Activated T-helper 1 cell treated with anti-CD3 and anti-CD28 coated beads, Interleukin-12 subunit alpha, Interleukin-12 subunit beta, Interleukin-2, Interleukin-4 antibody, amounts not matched to agents 30 ng/mL and 10 ng/mL and 1 ng/mL, durations not matched to agents 14 hours and 24 hours and 36 hours (primary cell): ENCODE results near the gene ZNF189. TPM values are rescaled to one million over a fixed set of nuclear protein-coding genes. Genes with fewer than 3 reads are reported as not detected.

Experiments
- DNase-seq: peaks from one replicate; pipeline ENCODE4 v3.0.0; 2021; ENCODE audit warnings: low spot score
- H3K27ac Mint-ChIP-seq: one replicate; pipeline ENCODE4 v1.8.0; 2021; ENCODE audit warnings: mild to moderate bottlenecking, mixed read lengths
- H3K27me3 Mint-ChIP-seq: one replicate; pipeline ENCODE4 v1.8.0; 2022; ENCODE audit warnings: mild to moderate bottlenecking, moderate library complexity, mixed read lengths; ENCODE audit not compliant: insufficient read depth
- H3K36me3 Mint-ChIP-seq: one replicate; pipeline ENCODE4 v1.8.0; 2021; ENCODE audit warnings: low read depth, mixed read lengths
- H3K4me1 Mint-ChIP-seq: one replicate; pipeline ENCODE4 v1.8.0; 2021; ENCODE audit warnings: low read depth, mixed read lengths
- H3K4me3 Mint-ChIP-seq: one replicate; pipeline ENCODE4 v1.8.0; 2021; ENCODE audit warnings: mild to moderate bottlenecking, moderate library complexity, mixed read lengths
- H3K9me3 Mint-ChIP-seq: one replicate; pipeline ENCODE4 v1.8.0; 2021; ENCODE audit warnings: mixed read lengths
- intact Hi-C: fragments of 100-400 bp; cut with micrococcal nuclease; formaldehyde crosslinking; loops from one replicate; pipeline ENCODE4 v1.15.1; 2024
- total RNA-seq: library from RNA; stranded (reverse); gene quantifications from 2 replicates; pipeline ENCODE4 v1.2.3, GENCODE V29; 2022

The ZNF189 gene
- total RNA-seq, 1 donor from 2014 or later = 11.8 TPM

- DNase-seq = no peak
- Mint-ChIP-seq H3K9me3 (peaks cover 72% of the 10 kb centered on the region), H3K4me3 (no peak overlapping the region), H3K27me3 (no peaks in the 10 kb centered on the region), H3K27ac (no peak overlapping the region), H3K36me3 (peaks cover 11% of the 10 kb centered on the region), H3K4me1 (no peaks in the 10 kb centered on the region)
- intact Hi-C loops = no loop called here
These were observed 16.9 kb downstream of the ZNF189 start for GRCh38 chr9:101415578-101415977.

GRCh38 chr9:101417389-101417788 lies 18.7 kb downstream of the ZNF189 start:
- no peaks in the 10 kb centered on the region for H3K27me3 Mint-ChIP-seq
- intact Hi-C loops = no loop called here
- H3K36me3 Mint-ChIP-seq = peaks cover 4% of the 10 kb centered on the region
- no peak for DNase-seq
- H3K4me3 Mint-ChIP-seq = no peak overlapping the region
- no peaks in the 10 kb centered on the region for H3K4me1 Mint-ChIP-seq
- no peak overlapping the region for H3K27ac Mint-ChIP-seq
- peaks cover 60% of the 10 kb centered on the region for H3K9me3 Mint-ChIP-seq

GRCh38 chr9:101417977-101418376 lies 19.3 kb downstream of the ZNF189 start:
- H3K9me3 Mint-ChIP-seq = peaks cover 56% of the 10 kb centered on the region
- intact Hi-C loops = no loop called here
- no peak overlapping the region for H3K27ac Mint-ChIP-seq
- no peaks in the 10 kb centered on the region for H3K4me1 Mint-ChIP-seq
- H3K36me3 Mint-ChIP-seq = peaks cover 4% of the 10 kb centered on the region
- no peaks in the 10 kb centered on the region for H3K27me3 Mint-ChIP-seq
- no peak for DNase-seq
- H3K4me3 Mint-ChIP-seq = no peak overlapping the region

DNA sequence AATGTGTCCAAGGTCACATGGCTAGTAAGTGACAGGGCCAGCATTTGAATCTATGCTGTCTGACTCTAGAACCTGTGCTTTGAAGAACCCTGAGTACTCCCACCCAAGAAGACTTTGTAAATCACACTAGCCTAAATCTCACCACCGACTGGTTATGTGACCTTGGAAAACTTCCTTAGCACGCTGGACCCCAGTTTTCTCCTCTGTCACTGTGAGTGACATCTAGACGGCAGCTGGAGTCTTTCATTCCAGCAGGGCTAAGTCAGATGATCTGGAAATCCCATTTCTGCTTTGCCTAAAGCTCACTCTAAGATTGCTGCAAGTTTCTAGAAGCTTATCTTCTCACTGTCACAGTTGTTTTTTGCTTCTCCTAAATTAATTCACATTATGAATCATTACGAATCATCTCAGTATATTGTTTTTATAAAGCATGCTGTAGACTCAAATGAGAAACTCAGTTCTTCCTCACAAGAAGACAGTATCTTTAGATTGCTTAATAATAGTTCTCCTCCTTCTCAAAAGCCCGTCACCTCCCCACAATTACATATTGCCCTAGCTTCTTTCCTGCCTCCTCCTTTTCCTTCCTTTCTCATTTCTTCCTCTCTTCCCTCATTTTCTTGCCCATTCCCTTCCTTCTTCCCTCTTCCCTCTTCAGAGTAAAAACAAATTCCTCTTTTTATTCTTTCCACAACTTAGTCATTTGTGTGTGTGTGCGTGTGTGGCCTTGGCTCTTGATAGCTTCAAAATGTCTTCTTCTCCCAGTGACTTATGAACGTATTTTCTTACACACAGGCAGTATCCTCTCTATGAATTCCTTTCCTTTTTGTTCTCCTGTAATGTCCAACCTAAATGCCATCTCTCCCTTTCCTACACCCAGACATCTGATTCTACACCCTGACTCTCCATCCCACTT lies 20.1 kb downstream of the ZNF189 start:
- no peak for DNase-seq
- Mint-ChIP-seq H3K27me3 (no peaks in the 10 kb centered on the region), H3K9me3 (peaks cover 52% of the 10 kb centered on the region), H3K4me1 (no peaks in the 10 kb centered on the region), H3K27ac (no peak overlapping the region), H3K4me3 (no peak overlapping the region), H3K36me3 (peaks cover 2% of the 10 kb centered on the region)
- intact Hi-C loops = no loop called here

DNA sequence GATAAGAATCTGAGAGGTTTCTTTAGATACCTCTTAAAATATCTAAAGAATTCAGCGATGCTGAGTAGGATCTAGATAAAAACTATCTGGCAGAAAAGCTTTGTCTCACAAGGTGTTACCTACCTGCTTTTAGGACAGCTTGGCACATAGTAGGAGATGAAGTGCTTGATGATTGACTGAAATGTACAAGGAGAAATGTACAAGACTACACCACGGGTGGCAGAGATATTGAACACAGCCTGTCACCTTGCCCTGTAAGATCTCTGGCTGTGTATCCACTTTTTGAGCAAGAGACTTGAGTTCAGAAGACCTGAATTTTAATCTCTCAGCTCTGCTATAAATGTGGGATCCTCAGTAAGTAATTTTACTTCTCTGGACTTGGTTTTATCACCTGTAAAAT lies 21.2 kb downstream of the ZNF189 start:
- H3K4me3 Mint-ChIP-seq = no peak overlapping the region
- intact Hi-C loops = no loop called here
- H3K27ac Mint-ChIP-seq = no peak overlapping the region
- H3K27me3 Mint-ChIP-seq = no peaks in the 10 kb centered on the region
- H3K4me1 Mint-ChIP-seq = no peaks in the 10 kb centered on the region
- H3K9me3 Mint-ChIP-seq = peaks cover 46% of the 10 kb centered on the region
- DNase-seq = no peak
- peaks cover 2% of the 10 kb centered on the region for H3K36me3 Mint-ChIP-seq

DNA sequence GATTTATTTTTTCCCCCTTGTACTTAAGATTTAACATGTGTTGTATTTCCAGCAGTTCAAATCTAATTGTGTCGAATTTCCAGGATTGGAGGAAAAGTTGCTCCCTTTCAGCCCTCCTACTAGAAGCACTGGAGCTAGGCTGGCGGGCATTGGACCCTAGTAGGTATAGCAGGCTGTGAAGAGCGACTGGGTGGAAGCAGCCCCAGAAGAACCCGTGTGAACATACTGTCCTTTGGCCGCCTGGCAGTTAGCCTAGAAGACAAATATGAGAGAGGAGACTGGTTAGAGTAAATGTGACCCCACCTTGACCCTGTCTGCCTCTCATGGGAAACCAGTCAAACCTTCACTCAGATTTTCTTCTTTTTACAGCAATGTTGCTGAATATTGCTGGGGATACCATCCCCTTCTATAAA lies 23.0 kb downstream of the ZNF189 start:
- Mint-ChIP-seq H3K36me3 (no peaks in the 10 kb centered on the region), H3K27ac (no peak overlapping the region), H3K9me3 (peaks cover 37% of the 10 kb centered on the region), H3K27me3 (no peaks in the 10 kb centered on the region), H3K4me3 (no peak overlapping the region), H3K4me1 (no peaks in the 10 kb centered on the region)
- DNase-seq = no peak
- intact Hi-C loops = no loop called here

- Mint-ChIP-seq H3K4me1 (no peaks in the 10 kb centered on the region), H3K4me3 (no peak overlapping the region), H3K9me3 (peaks cover 10% of the 10 kb centered on the region), H3K27me3 (peaks cover 2% of the 10 kb centered on the region), H3K27ac (no peak overlapping the region), H3K36me3 (no peaks in the 10 kb centered on the region)
- intact Hi-C loops = no loop called here
- no peak for DNase-seq
These were observed 28.7 kb downstream of the ZNF189 start for GRCh38 chr9:101427358-101427757.

DNA sequence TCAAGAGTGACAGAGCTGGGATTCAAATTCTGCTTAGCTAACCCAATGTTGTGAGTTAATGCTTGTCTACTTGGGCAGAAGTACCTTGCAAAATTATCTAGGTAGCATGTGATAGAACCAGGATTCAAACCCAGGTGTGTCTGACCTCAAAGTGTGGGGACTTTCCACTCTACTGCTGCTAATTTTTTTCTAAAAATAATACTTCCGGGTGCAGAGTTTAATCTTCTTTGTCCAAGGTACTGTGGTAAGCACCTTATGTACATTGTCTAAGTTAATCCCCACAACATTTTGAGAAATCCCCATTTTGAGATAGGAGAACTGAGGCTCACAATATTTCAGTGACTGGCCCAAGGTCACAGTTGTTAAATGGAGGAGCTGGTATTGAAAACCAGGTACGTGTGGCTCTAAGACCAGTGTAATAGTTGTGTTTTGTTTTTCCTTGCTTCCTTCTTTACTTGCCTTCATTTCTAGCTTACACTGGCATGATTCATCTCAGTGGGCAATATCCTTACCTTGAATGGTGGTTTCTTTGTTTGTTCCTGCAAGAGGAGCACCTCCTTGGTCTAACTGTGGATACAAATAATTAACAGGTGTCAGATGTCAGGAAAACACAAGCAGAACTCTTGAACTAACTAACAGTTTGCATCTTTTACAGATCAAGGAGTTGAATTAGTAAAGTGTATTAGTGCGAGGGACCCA lies 29.5 kb downstream of the ZNF189 start:
- intact Hi-C loops = no loop called here
- Mint-ChIP-seq H3K9me3 (peaks cover 7% of the 10 kb centered on the region), H3K4me1 (no peaks in the 10 kb centered on the region), H3K27ac (no peak overlapping the region), H3K27me3 (peaks cover 2% of the 10 kb centered on the region), H3K4me3 (no peak overlapping the region), H3K36me3 (no peaks in the 10 kb centered on the region)
- no peak for DNase-seq

- H3K36me3 Mint-ChIP-seq = no peaks in the 10 kb centered on the region
- intact Hi-C loops = no loop called here
- H3K27me3 Mint-ChIP-seq = peaks cover 2% of the 10 kb centered on the region
- H3K27ac Mint-ChIP-seq = no peak overlapping the region
- peaks cover 3% of the 10 kb centered on the region for H3K9me3 Mint-ChIP-seq
- H3K4me1 Mint-ChIP-seq = no peaks in the 10 kb centered on the region
- DNase-seq = no peak
- H3K4me3 Mint-ChIP-seq = no peak overlapping the region
These were observed 30.3 kb downstream of the ZNF189 start for GRCh38 chr9:101428909-101429308.

- Mint-ChIP-seq H3K9me3 (no peaks in the 10 kb centered on the region), H3K27ac (no peak overlapping the region), H3K4me3 (no peak overlapping the region), H3K4me1 (no peaks in the 10 kb centered on the region), H3K36me3 (no peaks in the 10 kb centered on the region), H3K27me3 (peaks cover 2% of the 10 kb centered on the region)
- DNase-seq = no peak
- intact Hi-C loops = no loop called here
These were observed 31.1 kb downstream of the ZNF189 start for GRCh38 chr9:101429736-101430135.

GRCh38 chr9:101432171-101432570 lies 33.5 kb downstream of the ZNF189 start:
- Mint-ChIP-seq H3K27ac (no peak overlapping the region), H3K36me3 (no peaks in the 10 kb centered on the region), H3K4me1 (no peaks in the 10 kb centered on the region), H3K27me3 (peaks cover 4% of the 10 kb centered on the region), H3K4me3 (no peak overlapping the region), H3K9me3 (no peaks in the 10 kb centered on the region)
- DNase-seq = no peak
- intact Hi-C loops = no loop called here

DNA sequence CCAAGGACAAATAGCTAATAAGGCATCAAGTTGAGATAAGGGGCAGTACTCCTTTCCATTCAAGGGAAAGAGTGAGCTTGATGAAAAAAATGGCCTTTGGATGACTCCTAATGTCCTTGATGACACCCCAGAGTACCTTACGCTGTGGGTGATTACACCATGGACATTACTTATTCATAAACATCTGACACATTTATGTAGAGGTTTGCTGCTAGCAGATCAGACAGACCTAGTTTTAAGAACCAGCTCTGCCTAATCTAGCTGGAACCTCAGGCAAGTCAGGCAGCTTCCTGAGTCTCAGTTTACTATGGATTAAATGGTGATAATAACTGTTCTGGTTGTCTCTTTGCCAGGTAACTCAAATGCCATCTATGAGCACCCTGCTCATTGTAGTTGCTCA lies 34.1 kb downstream of the ZNF189 start:
- Mint-ChIP-seq H3K4me3 (no peak overlapping the region), H3K36me3 (no peaks in the 10 kb centered on the region), H3K27ac (no peak overlapping the region), H3K9me3 (no peaks in the 10 kb centered on the region), H3K4me1 (no peaks in the 10 kb centered on the region), H3K27me3 (peaks cover 4% of the 10 kb centered on the region)
- DNase-seq = no peak
- intact Hi-C loops = no loop called here

GRCh38 chr9:101433229-101433628 lies 34.6 kb downstream of the ZNF189 start:
- H3K27ac Mint-ChIP-seq = no peak overlapping the region
- no peak overlapping the region for H3K4me3 Mint-ChIP-seq
- H3K27me3 Mint-ChIP-seq = peaks cover 4% of the 10 kb centered on the region
- H3K9me3 Mint-ChIP-seq = no peaks in the 10 kb centered on the region
- no peaks in the 10 kb centered on the region for H3K36me3 Mint-ChIP-seq
- no peaks in the 10 kb centered on the region for H3K4me1 Mint-ChIP-seq
- intact Hi-C loops = no loop called here
- no peak for DNase-seq
